ENCODE results near the gene SSX4.
A peak's percentile ranks its signal among the peaks of the same experiment; 100 is the strongest.
"Not testable (repeated sequence)": the region's sequence is repeated elsewhere in the genome, so short reads cannot be mapped to it uniquely, and the experiment has no call there.

SSX4 gene

GRCh38 chrX:48383239-48383638, at the start of gene SSX4:
Gene SSX4 (plus strand): TSS chrX:48383539. CDS start chrX:48384054, 515 bp downstream.
- DNase-seq, result not testable (repeated sequence)

GRCh38 chrX:48346059-48346458, 37.3 kb upstream of the SSX4 start:
- DNase-seq, result not testable (repeated sequence)

- not testable (repeated sequence) for DNase-seq
Observed at GRCh38 chrX:48356315-48357094, 26.8 kb upstream of the SSX4 start, which contains the start of gene SSX3. Gene SSX3 (minus strand): TSS chrX:48356703. CDS start chrX:48355249, 1,454 bp downstream.

- no peak for DNase-seq
Observed at GRCh38 chrX:48357681-48358080, 25.7 kb upstream of the SSX4 start.

GRCh38 chrX:48359281-48359680, 24.1 kb upstream of the SSX4 start:
- not testable (repeated sequence) for DNase-seq

GRCh38 chrX:48367717-48368408, 15.5 kb upstream of the SSX4 start:
- not testable (repeated sequence) for DNase-seq

GRCh38 chrX:48370408-48370807, 12.9 kb upstream of the SSX4 start:
- not testable (repeated sequence) for DNase-seq

- not testable (repeated sequence) for DNase-seq
Observed at GRCh38 chrX:48396931-48397330, 13.6 kb downstream of the SSX4 start.

- not testable (repeated sequence) for DNase-seq
Observed at GRCh38 chrX:48397825-48398224, 14.5 kb downstream of the SSX4 start.

- DNase-seq, result not testable (repeated sequence)
Observed at GRCh38 chrX:48411860-48412259, 28.5 kb downstream of the SSX4 start, which contains the start of gene SSX4B. Gene SSX4B (minus strand): TSS chrX:48411960. CDS start chrX:48411372, 588 bp downstream.

GRCh38 chrX:48427027-48427716, 43.8 kb downstream of the SSX4 start:
- not testable (repeated sequence) for DNase-seq

GRCh38 chrX:48429606-48430005, 46.3 kb downstream of the SSX4 start:
- DNase-seq, result not testable (repeated sequence)

- DNase-seq, result not testable (repeated sequence)
Observed at GRCh38 chrX:48430166-48430565, 46.8 kb downstream of the SSX4 start.

GRCh38 chrX:48433713-48434112, 50.4 kb downstream of the SSX4 start:
- DNase-seq, result peak; percentile 57
